Lung (tissue), 12 donors: ENCODE data around the gene PLA2G2D. TPM values are rescaled to one million over a fixed set of nuclear protein-coding genes. Genes with fewer than 3 reads are reported as not detected.

Experiments
- ATAC-seq: fragments of 200-7000 bp; cut with Tn5 transposase; one replicate; pipeline ENCODE4 v1.9.1; 2020; ENCODE audit warnings: moderate number of reproducible peaks; ENCODE audit not compliant: insufficient read depth, low FRiP score
- DNase-seq, 3 donors: peaks; one replicate each; pipeline ENCODE4 v3.0.0-alpha.2; 2013 to 2017
- H3K27ac ChIP-seq, 2 donors: one replicate each; pipeline ENCODE4 v1.5.1; 2013; ENCODE audit warnings: mild to moderate bottlenecking in 2 of 2, moderate library complexity in 2 of 2, control low read depth in 1 of 2, inconsistent platforms in 1 of 2, low read depth in 1 of 2, low read length in 1 of 2
- H3K27me3 ChIP-seq, 3 donors: one replicate each; pipeline ENCODE4 v1.5.1; 2013; ENCODE audit warnings: low read length in 2 of 3; ENCODE audit not compliant: control insufficient read depth in 3 of 3, insufficient read depth in 3 of 3
- H3K36me3 ChIP-seq, 4 donors: one replicate each; pipeline ENCODE4 v1.5.1; 2013; ENCODE audit warnings: low read length in 4 of 4, mild to moderate bottlenecking in 1 of 4, moderate library complexity in 1 of 4; ENCODE audit not compliant: control insufficient read depth in 4 of 4, insufficient read depth in 4 of 4
- H3K4me1 ChIP-seq, 5 donors: one replicate each; pipeline ENCODE4 v1.5.1; 2013; ENCODE audit warnings: low read length in 5 of 5, mild to moderate bottlenecking in 2 of 5, moderate library complexity in 1 of 5; ENCODE audit not compliant: control insufficient read depth in 5 of 5, insufficient read depth in 5 of 5
- H3K4me3 ChIP-seq: one replicate; pipeline ENCODE4 v1.5.1; 2013; ENCODE audit warnings: mild to moderate bottlenecking, control low read depth, moderate library complexity
- H3K9ac ChIP-seq, 2 donors: one replicate each; pipeline ENCODE4 v1.5.1; 2013; ENCODE audit warnings: low read length in 2 of 2, control low read depth in 1 of 2; ENCODE audit not compliant: insufficient read depth in 1 of 2
- H3K9me3 ChIP-seq, 4 donors: one replicate each; pipeline ENCODE4 v1.5.1; 2013; ENCODE audit warnings: low read length in 3 of 4, mild to moderate bottlenecking in 1 of 4, moderate library complexity in 1 of 4; ENCODE audit not compliant: control insufficient read depth in 4 of 4, insufficient read depth in 3 of 4
- CTCF ChIP-seq: IDR thresholded peaks from 2 replicates; pipeline ENCODE4 v1.5.1; 2012; ENCODE audit warnings: mild to moderate bottlenecking; ENCODE audit errors: control extremely low read depth, extremely low read depth
- WGBS, 2 donors: extraction: QIAGEN DNeasy Blood & Tissue Kit; methylation state at CpG; one replicate each; pipeline ENCODE4 v1.1.7; 2013; 5-methylcytosine and 5-hydroxymethylcytosine counted together
- polyA plus RNA-seq, 2 donors: library from polyadenylated mRNA; stranded (reverse); fragments of 200-250 nt; gene quantifications; one replicate each; pipeline ENCODE4 v1.2.1, GENCODE V29; 2013
- total RNA-seq, 2 donors: library from RNA; depleted of rRNA in 1 of 2; stranded (reverse); fragments of >200 nt in 1 of 2; gene quantifications; one replicate each; pipeline ENCODE4 v1.2.1, GENCODE V29; 2014 to 2021
- donor health status: control.
- donor health status: control.
- donor health status: Bipolar disorder and iron deficiency.
- donor health status: healthy.
- donor health status: DM: yes; HTN: yes; CAD: no.

The PLA2G2D gene
- total and polyA plus RNA-seq, 4 donors: 0.06 to 0.57 (median 0.06) TPM; not detected in 1

DNA sequence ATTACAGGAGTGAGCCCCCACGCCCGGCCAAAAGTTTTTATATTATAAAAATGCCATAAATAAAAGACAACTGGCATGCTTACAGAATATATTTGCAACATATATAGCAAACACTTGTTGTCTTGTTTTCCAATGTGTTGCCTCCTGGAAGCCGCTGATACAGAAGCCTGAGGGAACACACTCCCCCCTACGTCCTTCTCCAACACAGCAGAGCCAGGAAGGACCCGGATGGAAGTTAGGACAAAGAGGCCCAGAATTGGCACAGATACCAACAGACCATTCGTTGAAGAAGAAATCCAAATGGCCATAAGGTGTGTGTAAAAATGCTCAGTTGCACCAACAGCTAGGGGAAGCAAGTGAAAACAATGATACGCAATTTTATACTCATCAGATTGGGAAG lies 50.6 kb downstream of the PLA2G2D start:
- DNase-seq (no peak), ATAC-seq (no peak)
- H3K9me3 ChIP-seq: no peaks in the 10 kb centered on the region
- peaks cover 0 to 14% (median 5%) of the 10 kb centered on the region in 5 donors for H3K4me1 ChIP-seq
- TF ChIP-seq CTCF: no peak
- WGBS, 2 donors: 82 to 84% methylated on average over 7 of the region's 7 CpGs
- no peaks in the 10 kb centered on the region for H3K36me3 ChIP-seq
- no peak overlapping the region for H3K9ac ChIP-seq
- H3K27me3 ChIP-seq: peaks cover 0 to 2% (median 0%) of the 10 kb centered on the region in 3 donors
- H3K27ac ChIP-seq: no peak overlapping the region
- no peak overlapping the region for H3K4me3 ChIP-seq

DNA sequence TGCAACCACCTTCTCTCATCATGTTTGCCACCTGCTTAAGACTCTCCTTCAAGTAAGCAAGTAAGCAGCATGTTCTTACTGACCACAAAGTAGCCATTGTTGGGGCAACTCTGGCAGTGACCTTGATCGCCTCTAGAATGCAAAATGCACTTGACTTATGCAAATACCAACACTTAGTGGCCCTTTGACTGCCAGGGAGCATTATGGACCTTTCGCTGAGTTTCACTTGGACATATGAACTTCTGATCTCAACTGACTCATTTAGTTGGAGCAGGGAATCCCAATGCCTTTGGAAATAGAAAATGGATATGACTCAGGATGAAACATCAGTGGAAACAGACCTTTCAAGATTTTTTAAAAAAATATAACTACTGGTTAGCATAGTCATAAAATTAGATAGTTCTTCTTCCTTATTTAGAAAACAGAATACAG lies 55.5 kb downstream of the PLA2G2D start:
- peak; percentile 58 for ATAC-seq
- no peak overlapping the region for H3K9ac ChIP-seq
- no peak overlapping the region for H3K27ac ChIP-seq
- no peak for DNase-seq
- H3K27me3 ChIP-seq: peaks cover 0 to 2% (median 0%) of the 10 kb centered on the region in 3 donors
- no peaks in the 10 kb centered on the region for H3K36me3 ChIP-seq
- peaks cover 0 to under 1% (median 0%) of the 10 kb centered on the region in 5 donors for H3K4me1 ChIP-seq
- no peaks in the 10 kb centered on the region for H3K9me3 ChIP-seq
- TF ChIP-seq CTCF: no peak
- H3K4me3 ChIP-seq: no peak overlapping the region
- 70 to 90% methylated on average over 2 of the region's 2 CpGs for WGBS, 2 donors

Other genes with a start within 250 kb of the PLA2G2D start
- 1 to 10 TPM; 7.8 to 8.6 TPM for gene OTUD3, start 237.1 kb downstream of the PLA2G2D start, total RNA-seq
- gene OTUD3, start 237.1 kb downstream of the PLA2G2D start, polyA plus RNA-seq: 1 to 10 TPM; 1.7 to 5.5 TPM
- not detected for gene PLA2G2E, start 195.9 kb downstream of the PLA2G2D start, total RNA-seq
- not detected for gene PLA2G2E, start 195.9 kb downstream of the PLA2G2D start, polyA plus RNA-seq
- gene PLA2G2A, start 139.9 kb downstream of the PLA2G2D start, total RNA-seq: 10 to 100 TPM in 1 of 2 donors, 1 to 10 TPM in 1; 1.8 to 33.1 TPM
- 100 to 1,000 TPM in 1 of 2 donors, 10 to 100 TPM in 1; 29.5 to 168 TPM for gene PLA2G2A, start 139.9 kb downstream of the PLA2G2D start, polyA plus RNA-seq
- 1 to 10 TPM; 1.1 to 6.5 TPM for gene PLA2G5, start 49.3 kb downstream of the PLA2G2D start, total RNA-seq
- 1 to 10 TPM; 1.4 to 3.8 TPM for gene PLA2G5, start 49.3 kb downstream of the PLA2G2D start, polyA plus RNA-seq
- not detected for gene PLA2G2F, start 19.8 kb upstream of the PLA2G2D start, total RNA-seq
- not detected for gene PLA2G2F, start 19.8 kb upstream of the PLA2G2D start, polyA plus RNA-seq
- 10 to 100 TPM; 19.2 to 19.7 TPM for gene UBXN10, start 66.6 kb upstream of the PLA2G2D start, total RNA-seq
- gene UBXN10, start 66.6 kb upstream of the PLA2G2D start, polyA plus RNA-seq: 1 to 10 TPM; 2.5 to 5.3 TPM
- gene PLA2G2C, start 67.0 kb upstream of the PLA2G2D start, total RNA-seq: under 1 TPM in 1 of 2 donors, not detected in 1; 0.09 TPM
- gene PLA2G2C, start 67.0 kb upstream of the PLA2G2D start, polyA plus RNA-seq: not detected
- under 1 TPM; 0.31 to 0.40 TPM for gene VWA5B1, start 171.3 kb upstream of the PLA2G2D start, total RNA-seq
- gene VWA5B1, start 171.3 kb upstream of the PLA2G2D start, polyA plus RNA-seq: under 1 TPM; 0.02 to 0.22 TPM